HEK293 (cell line): Measurements from ENCODE around the gene PANX1.

Experiments
- CTCF ChIA-PET: fragments of 350-600 bp; formaldehyde crosslinking; extraction: SDS; loops from one replicate; lab custom pipeline; 2021; ENCODE audit warnings: antibody characterized with exemption; lab: Yijun Ruan, JAX
- POLR2A ChIA-PET: fragments of 300-600 bp; formaldehyde crosslinking; extraction: SDS; loops from one replicate; lab custom pipeline; 2020; ENCODE audit warnings: antibody characterized with exemption, inconsistent platforms; lab: Yijun Ruan, JAX
- H3K27ac ChIP-seq: fragments of 200-500 bp; sonication (Bioruptor generic); 2 replicates; pipeline ENCODE4 v1.5.1; 2014; ENCODE audit warnings: low read depth, low read length, control low read depth, inconsistent platforms; ENCODE audit errors: extremely low read depth
- H3K36me3 ChIP-seq, 2 experiments: fragments of 200-500 bp in 1 of 2; sonication (Bioruptor generic) in 1 of 2; 1 replicate in 1 of 2; 2 replicates in 1 of 2; pipeline ENCODE4 v1.5.1; 2014 to 2017; ENCODE audit warnings: inconsistent platforms in 2 of 2, low read length in 2 of 2; ENCODE audit not compliant: control insufficient read depth in 2 of 2, insufficient read depth in 1 of 2
- H3K4me1 ChIP-seq: fragments of 200-500 bp; sonication (Bioruptor generic); 2 replicates; pipeline ENCODE4 v1.5.1; 2014; ENCODE audit warnings: mild to moderate bottlenecking, low read length, inconsistent platforms; ENCODE audit not compliant: control insufficient read depth, insufficient read depth
- H3K4me3 ChIP-seq: 2 replicates; pipeline ENCODE4 v1.5.1; 2011; ENCODE audit warnings: low read depth, mild to moderate bottlenecking, control low read depth, low read length, moderate library complexity
- H3K9me3 ChIP-seq: fragments of 200-500 bp; sonication (Bioruptor generic); 2 replicates; pipeline ENCODE4 v1.5.1; 2014; ENCODE audit warnings: low read depth, low read length, inconsistent platforms; ENCODE audit not compliant: control insufficient read depth, insufficient read depth
- GFI1B ChIP-seq: fragments of 450-650 bp; formaldehyde crosslinking; IDR thresholded peaks from 2 replicates; pipeline ENCODE4 v1.5.1; 2016; ENCODE audit warnings: missing biosample characterization, missing genetic modification characterization
- GLIS1 ChIP-seq: fragments of 450-650 bp; formaldehyde crosslinking; IDR thresholded peaks from 2 replicates; pipeline ENCODE4 v1.5.1; 2016; ENCODE audit warnings: missing biosample characterization, missing genetic modification characterization
- HOXC10 ChIP-seq: sonication (generic); formaldehyde crosslinking; IDR thresholded peaks from 2 replicates; pipeline ENCODE4 v1.8.1; 2023; ENCODE audit warnings: mild to moderate bottlenecking, missing genetic modification reagents
- PRDM6 ChIP-seq: fragments of 450-650 bp; formaldehyde crosslinking; IDR thresholded peaks from 2 replicates; pipeline ENCODE4 v1.5.1; 2017; ENCODE audit warnings: missing biosample characterization, missing genetic modification characterization
- SCRT2 ChIP-seq: fragments of 450-650 bp; formaldehyde crosslinking; IDR thresholded peaks from 2 replicates; pipeline ENCODE4 v1.5.1; 2016; ENCODE audit warnings: missing biosample characterization, missing genetic modification characterization
- TSHZ1 ChIP-seq: fragments of 450-650 bp; formaldehyde crosslinking; IDR thresholded peaks from 2 replicates; pipeline ENCODE4 v1.5.1; 2016; ENCODE audit warnings: missing biosample characterization, missing genetic modification characterization, borderline replicate concordance
- ZBTB17 ChIP-seq: fragments of 450-650 bp; formaldehyde crosslinking; IDR thresholded peaks from 2 replicates; pipeline ENCODE4 v1.5.1; 2016; ENCODE audit warnings: missing biosample characterization, missing genetic modification characterization
- ZBTB21 ChIP-seq: fragments of 450-650 bp; formaldehyde crosslinking; IDR thresholded peaks from 2 replicates; pipeline ENCODE4 v1.5.1; 2017; ENCODE audit warnings: missing biosample characterization, missing genetic modification characterization
- ZBTB6 ChIP-seq: fragments of 450-650 bp; formaldehyde crosslinking; IDR thresholded peaks from 2 replicates; pipeline ENCODE4 v1.5.1; 2017; ENCODE audit warnings: missing biosample characterization, missing genetic modification characterization
- ZFP37 ChIP-seq: fragments of 450-650 bp; formaldehyde crosslinking; IDR thresholded peaks from 2 replicates; pipeline ENCODE4 v1.5.1; 2016; ENCODE audit warnings: missing biosample characterization, missing genetic modification characterization
- ZNF114 ChIP-seq: fragments of 450-650 bp; formaldehyde crosslinking; IDR thresholded peaks from 2 replicates; pipeline ENCODE4 v1.5.0; 2017; ENCODE audit warnings: missing biosample characterization, missing genetic modification characterization
- ZNF2 ChIP-seq: fragments of 450-650 bp; formaldehyde crosslinking; IDR thresholded peaks from 2 replicates; pipeline ENCODE4 v1.5.1; 2016; ENCODE audit warnings: missing biosample characterization, missing genetic modification characterization
- ZNF211 ChIP-seq: fragments of 450-650 bp; formaldehyde crosslinking; IDR thresholded peaks from 2 replicates; pipeline ENCODE4 v1.5.1; 2016; ENCODE audit warnings: low read depth, missing biosample characterization, missing genetic modification characterization
- ZNF23 ChIP-seq: fragments of 450-650 bp; formaldehyde crosslinking; IDR thresholded peaks from 2 replicates; pipeline ENCODE4 v1.5.1; 2016; ENCODE audit warnings: missing biosample characterization, missing genetic modification characterization, borderline replicate concordance
- ZNF24 ChIP-seq: fragments of 450-650 bp; formaldehyde crosslinking; IDR thresholded peaks from 2 replicates; pipeline ENCODE4 v1.5.1; 2016; ENCODE audit warnings: missing biosample characterization, missing genetic modification characterization
- ZNF514 ChIP-seq: fragments of 450-650 bp; formaldehyde crosslinking; IDR thresholded peaks from 2 replicates; pipeline ENCODE4 v1.5.1; 2016; ENCODE audit warnings: missing biosample characterization, missing genetic modification characterization
- ZNF518A ChIP-seq: fragments of 450-650 bp; formaldehyde crosslinking; conservative IDR thresholded peaks from 2 replicates; pipeline ENCODE4 v1.5.1; 2016; ENCODE audit warnings: low read depth, missing biosample characterization, missing genetic modification characterization
- ZNF530 ChIP-seq: fragments of 450-650 bp; formaldehyde crosslinking; IDR thresholded peaks from 2 replicates; pipeline ENCODE4 v1.5.1; 2016; ENCODE audit warnings: low read depth, missing biosample characterization, missing genetic modification characterization
- ZNF549 ChIP-seq: fragments of 450-650 bp; IDR thresholded peaks from 2 replicates; pipeline ENCODE4 v1.5.1; 2018; ENCODE audit warnings: missing biosample characterization, missing genetic modification characterization, mild to moderate bottlenecking, inconsistent platforms, moderate library complexity
- ZNF580 ChIP-seq: fragments of 450-650 bp; formaldehyde crosslinking; IDR thresholded peaks from 2 replicates; pipeline ENCODE4 v1.5.1; 2016; ENCODE audit warnings: missing biosample characterization, missing genetic modification characterization
- ZNF645 ChIP-seq: fragments of 450-650 bp; formaldehyde crosslinking; IDR thresholded peaks from 2 replicates; pipeline ENCODE4; 2016; ENCODE audit warnings: missing biosample characterization, missing genetic modification characterization
- ZSCAN18 ChIP-seq: fragments of 450-650 bp; formaldehyde crosslinking; IDR thresholded peaks from 2 replicates; pipeline ENCODE4 v1.5.1; 2016; ENCODE audit warnings: missing biosample characterization, missing genetic modification characterization

The PANX1 gene

GRCh38 chr11:94131718-94132115 is 3.1 kb downstream of the PANX1 start (continued):
- TF ChIP-seq TSHZ1 (tag by site-specific recombination) (no peak), ZBTB21 (tag by site-specific recombination) (no peak), ZNF114 (no peak), ZNF211 (tag by site-specific recombination) (no peak), PRDM6 (tag by site-specific recombination) (0 out of 2 replicates have a peak, but pooled peaks have one; percentile 22), ZFP37 (tag by site-specific recombination) (no peak), GFI1B (tag by site-specific recombination) (no peak)

GRCh38 chr11:94132152-94132558 is 3.5 kb downstream of the PANX1 start:
- Histone ChIP-seq H3K4me1 (peaks cover 8% of the 10 kb centered on the region), H3K4me3 (no peak overlapping the region), H3K27ac (no peak overlapping the region; the same call in 1 of the 2 replicates), H3K36me3 (no peaks in the 10 kb centered on the region), H3K9me3 (no peaks in the 10 kb centered on the region)
- ChIA-PET CTCF (interaction anchor here (0.8 to 1.5 kb wide), 3 partner anchors 12 to 237 kb away, joined by 3 to 8 read pairs (median 3); no protein-coding TSS in a partner anchor), POLR2A (no interaction called here)
- TF ChIP-seq HOXC10 (CRISPR knock-in tag) (no peak), GLIS1 (tag by site-specific recombination) (no peak), ZSCAN18 (tag by site-specific recombination) (no peak), ZNF549 (tag by site-specific recombination) (no peak), SCRT2 (tag by site-specific recombination) (0 out of 2 replicates have a peak, but pooled peaks have one; percentile 25), ZNF514 (tag by site-specific recombination) (no peak), ZNF518A (no peak), ZNF580 (tag by site-specific recombination) (no peak), ZBTB17 (tag by site-specific recombination) (peak; percentile 62), ZBTB6 (tag by site-specific recombination) (peak; percentile 52; the same call in 1 of the 2 replicates), ZNF24 (tag by site-specific recombination) (no peak), ZNF530 (no peak), ZFP37 (tag by site-specific recombination) (no peak), ZNF645 (tag by site-specific recombination) (no peak), ZNF2 (no peak), ZNF23 (tag by site-specific recombination) (no peak)
